Ectodermal cell (in vitro differentiated cells): ENCODE data around the gene LMX1B.

Source experiments
- H3K27ac ChIP-seq: 2 replicates; pipeline ENCODE4 v1.7.0; 2013; ENCODE audit warnings: mild to moderate bottlenecking, low read depth, low read length; ENCODE audit not compliant: insufficient read depth, poor library complexity, severe bottlenecking
- H3K27me3 ChIP-seq: 2 replicates; pipeline ENCODE4 v1.7.0; 2013; ENCODE audit warnings: mild to moderate bottlenecking, low read length; ENCODE audit not compliant: insufficient read depth, control insufficient read depth, poor library complexity, severe bottlenecking
- H3K36me3 ChIP-seq: one replicate; pipeline ENCODE4 v1.7.0; 2013; ENCODE audit warnings: low read length; ENCODE audit not compliant: control insufficient read depth, insufficient read depth
- H3K4me1 ChIP-seq: one replicate; pipeline ENCODE4 v1.7.0; 2013; ENCODE audit warnings: low read length; ENCODE audit not compliant: control insufficient read depth, insufficient read depth
- H3K4me3 ChIP-seq: 2 replicates; pipeline ENCODE4 v1.7.0; 2013; ENCODE audit warnings: low read depth, low read length, control low read depth; ENCODE audit not compliant: insufficient read depth
- H3K9me3 ChIP-seq: 2 replicates; pipeline ENCODE4 v1.7.0; 2013; ENCODE audit warnings: mild to moderate bottlenecking, low read length, moderate library complexity; ENCODE audit not compliant: control insufficient read depth
- WGBS, 2 experiments: methylation state at CpG; one replicate each; pipeline ENCODE4 v1.1.7; 2013; ENCODE audit warnings: missing lambda C conversion rate in 2 of 2; 5-methylcytosine and 5-hydroxymethylcytosine counted together

LMX1B gene

GRCh38 chr9:126688617-126689016 is 74.9 kb downstream of the LMX1B start:
- Histone ChIP-seq H3K9me3 (no peaks in the 10 kb centered on the region), H3K4me1 (peaks cover 15% of the 10 kb centered on the region), H3K4me3 (no peak overlapping the region), H3K27ac (no peak overlapping the region), H3K36me3 (no peaks in the 10 kb centered on the region), H3K27me3 (peaks cover 42% of the 10 kb centered on the region)
- WGBS, 2 experiments: 71 to 75% methylated on average over 3 of the region's 3 CpGs

GRCh38 chr9:126689027-126689825 is 75.5 kb downstream of the LMX1B start:
- Histone ChIP-seq H3K27ac (no peak overlapping the region), H3K4me3 (no peak overlapping the region), H3K9me3 (no peaks in the 10 kb centered on the region), H3K36me3 (no peaks in the 10 kb centered on the region), H3K4me1 (peaks cover 14% of the 10 kb centered on the region), H3K27me3 (peaks cover 35% of the 10 kb centered on the region)
- WGBS, 2 experiments: 87 to 88% methylated on average over 24 of the region's 24 CpGs

GRCh38 chr9:126690431-126691051 is 76.8 kb downstream of the LMX1B start:
- peaks cover 22% of the 10 kb centered on the region for H3K27me3 ChIP-seq
- H3K36me3 ChIP-seq: no peaks in the 10 kb centered on the region
- WGBS, 2 experiments: 71 to 73% methylated on average over 25 of the region's 25 CpGs
- no peaks in the 10 kb centered on the region for H3K9me3 ChIP-seq
- peaks cover 25% of the 10 kb centered on the region for H3K4me1 ChIP-seq
- H3K27ac ChIP-seq: no peak overlapping the region
- H3K4me3 ChIP-seq: no peak overlapping the region

GRCh38 chr9:126692041-126692758 is 78.5 kb downstream of the LMX1B start:
- Histone ChIP-seq H3K4me1 (peaks cover 25% of the 10 kb centered on the region), H3K36me3 (no peaks in the 10 kb centered on the region), H3K27ac (no peak overlapping the region), H3K4me3 (no peak overlapping the region), H3K27me3 (peaks cover 11% of the 10 kb centered on the region), H3K9me3 (no peaks in the 10 kb centered on the region)
- 94% methylated on average over 20 of the region's 20 CpGs for WGBS, 2 experiments

- no peak overlapping the region for H3K4me3 ChIP-seq
- H3K36me3 ChIP-seq: no peaks in the 10 kb centered on the region
- no peaks in the 10 kb centered on the region for H3K9me3 ChIP-seq
- no peak overlapping the region for H3K27ac ChIP-seq
- peaks cover 25% of the 10 kb centered on the region for H3K4me1 ChIP-seq
- peaks cover 9% of the 10 kb centered on the region for H3K27me3 ChIP-seq
- WGBS, 2 experiments: 91 to 93% methylated on average over 32 of the region's 32 CpGs
These were observed 79.2 kb downstream of the LMX1B start for GRCh38 chr9:126692759-126693427.

- no peaks in the 10 kb centered on the region for H3K36me3 ChIP-seq
- no peaks in the 10 kb centered on the region for H3K9me3 ChIP-seq
- peaks cover 5% of the 10 kb centered on the region for H3K27me3 ChIP-seq
- H3K4me1 ChIP-seq: peaks cover 25% of the 10 kb centered on the region
- 93 to 95% methylated on average over 20 of the region's 20 CpGs for WGBS, 2 experiments
- no peak overlapping the region for H3K4me3 ChIP-seq
- no peak overlapping the region for H3K27ac ChIP-seq
These were observed 79.8 kb downstream of the LMX1B start for GRCh38 chr9:126693428-126693944.

GRCh38 chr9:126694206-126695081 is 80.7 kb downstream of the LMX1B start:
- 75 to 79% methylated on average over 11 of the region's 11 CpGs for WGBS, 2 experiments
- Histone ChIP-seq H3K27ac (no peak overlapping the region), H3K9me3 (no peaks in the 10 kb centered on the region), H3K4me3 (no peak overlapping the region), H3K4me1 (peaks cover 19% of the 10 kb centered on the region), H3K36me3 (no peaks in the 10 kb centered on the region), H3K27me3 (no peaks in the 10 kb centered on the region)

GRCh38 chr9:126695186-126695585 is 81.5 kb downstream of the LMX1B start:
- Histone ChIP-seq H3K27me3 (no peaks in the 10 kb centered on the region), H3K36me3 (no peaks in the 10 kb centered on the region), H3K27ac (no peak overlapping the region), H3K4me1 (peaks cover 19% of the 10 kb centered on the region), H3K4me3 (no peak overlapping the region), H3K9me3 (no peaks in the 10 kb centered on the region)
- 85 to 86% methylated on average over 14 of the region's 14 CpGs for whole genome bisulfite sequencing, 2 experiments

- no peaks in the 10 kb centered on the region for H3K36me3 ChIP-seq
- no peaks in the 10 kb centered on the region for H3K9me3 ChIP-seq
- 88 to 90% methylated on average over 22 of the region's 22 CpGs for WGBS, 2 experiments
- no peaks in the 10 kb centered on the region for H3K27me3 ChIP-seq
- H3K4me1 ChIP-seq: peaks cover 23% of the 10 kb centered on the region
- H3K27ac ChIP-seq: no peak overlapping the region
- no peak overlapping the region for H3K4me3 ChIP-seq
These were observed 82.1 kb downstream of the LMX1B start for GRCh38 chr9:126695701-126696400.
